Measurements from ENCODE around the gene TBC1D23. TPM values are rescaled to one million over a fixed set of nuclear protein-coding genes. Genes with fewer than 3 reads are reported as not detected.
"Not testable (repeated sequence)": the region's sequence is repeated elsewhere in the genome, so short reads cannot be mapped to it uniquely, and the experiment has no call there.

Gene TBC1D23
- total RNA-seq, 1 experiment from 2014 or later = 23.3 TPM

DNA sequence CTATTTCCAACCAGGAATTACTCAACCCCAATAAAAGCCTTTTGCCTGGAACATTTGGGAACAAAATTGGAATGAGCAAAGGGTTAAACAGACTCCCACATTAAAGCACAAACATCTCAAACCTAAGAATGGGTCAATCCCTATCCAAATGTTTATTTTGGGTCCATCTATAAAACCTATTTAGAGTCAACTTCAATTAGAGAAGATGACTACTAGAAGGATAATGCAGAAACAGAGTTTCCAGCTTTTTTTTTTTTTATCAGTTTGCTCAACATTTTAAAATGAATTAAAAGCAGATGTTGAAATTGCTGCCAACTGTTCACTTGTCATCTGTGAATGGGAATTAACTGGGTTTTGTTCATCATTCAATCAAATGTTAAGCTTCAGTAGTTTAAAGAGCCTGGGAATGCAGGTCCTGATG lies 4.1 kb upstream of the TBC1D23 start:
- no peak for DNase-seq (ENCODE audit: low spot score)

DNA sequence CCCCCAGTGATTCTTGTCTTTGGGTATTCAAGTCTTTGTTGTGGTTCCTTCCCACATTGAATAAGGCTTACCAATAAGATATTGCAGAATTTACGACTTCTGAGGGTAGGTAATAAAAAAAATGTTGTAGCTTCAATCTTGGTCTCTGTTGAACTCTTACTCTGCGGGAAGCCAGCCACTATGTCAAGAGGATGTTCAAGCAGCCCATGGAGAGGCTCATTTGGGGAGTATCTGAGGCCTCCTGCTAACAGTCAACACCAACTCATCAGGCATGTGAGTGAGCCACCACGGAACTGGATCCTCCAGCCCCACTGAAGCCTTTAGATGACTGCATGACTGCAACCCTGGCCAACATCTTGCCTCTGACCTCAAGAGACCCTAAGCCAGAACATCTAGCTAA lies 3.2 kb upstream of the TBC1D23 start:
- no peak for DNase-seq (ENCODE audit: low spot score)

DNA sequence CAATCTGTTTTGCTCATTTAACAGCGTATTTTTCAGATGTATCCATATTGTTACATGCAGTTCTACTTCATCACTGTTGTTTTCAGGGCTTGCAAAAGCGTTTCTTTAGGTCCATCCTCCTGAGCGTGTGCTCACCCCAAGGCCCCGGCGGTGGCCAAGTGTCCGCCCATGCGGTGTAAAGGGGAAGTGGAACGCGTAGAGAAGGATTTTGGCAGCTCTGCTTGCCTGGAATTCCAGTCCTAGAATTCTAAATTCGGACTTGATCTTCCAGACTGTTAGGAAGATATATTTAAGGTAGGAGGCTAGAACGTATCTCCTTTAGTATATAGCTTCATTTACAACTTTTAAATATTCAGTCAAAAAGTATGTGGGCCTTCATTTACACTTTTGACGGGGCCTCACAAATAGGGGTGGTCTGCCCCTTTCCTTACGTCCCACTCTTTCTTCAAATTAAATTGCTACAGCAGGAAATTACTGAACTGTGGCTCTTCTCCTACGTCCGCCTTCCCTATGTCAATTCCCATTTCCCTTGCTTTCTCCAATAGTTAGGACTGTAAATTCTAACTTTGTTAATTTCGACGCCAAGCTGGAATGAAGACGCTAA lies 609 bp upstream of the TBC1D23 start:
- DNase-seq (ENCODE audit: low spot score) = no peak

DNA sequence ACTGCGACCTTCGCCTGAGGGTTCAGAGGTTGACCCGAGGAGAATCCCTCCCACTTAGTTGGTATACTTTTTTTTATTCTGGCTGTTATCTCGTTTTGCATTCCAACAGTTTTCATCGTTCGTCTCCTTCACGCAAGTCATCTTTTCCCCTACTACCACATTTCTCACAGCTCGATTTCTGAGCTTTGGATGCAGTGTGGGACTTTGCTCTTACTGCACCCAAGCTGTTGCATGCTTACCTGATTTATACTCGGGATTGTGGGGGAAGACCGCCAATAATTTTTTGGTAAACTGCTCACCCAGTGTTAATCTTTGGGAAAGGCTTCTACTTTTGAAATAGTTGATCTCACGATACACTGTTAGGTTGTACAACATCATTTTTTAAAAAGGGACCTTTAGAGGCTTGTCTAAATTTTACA lies 702 bp downstream of the TBC1D23 start:
- no peak for DNase-seq (ENCODE audit: low spot score)

DNA sequence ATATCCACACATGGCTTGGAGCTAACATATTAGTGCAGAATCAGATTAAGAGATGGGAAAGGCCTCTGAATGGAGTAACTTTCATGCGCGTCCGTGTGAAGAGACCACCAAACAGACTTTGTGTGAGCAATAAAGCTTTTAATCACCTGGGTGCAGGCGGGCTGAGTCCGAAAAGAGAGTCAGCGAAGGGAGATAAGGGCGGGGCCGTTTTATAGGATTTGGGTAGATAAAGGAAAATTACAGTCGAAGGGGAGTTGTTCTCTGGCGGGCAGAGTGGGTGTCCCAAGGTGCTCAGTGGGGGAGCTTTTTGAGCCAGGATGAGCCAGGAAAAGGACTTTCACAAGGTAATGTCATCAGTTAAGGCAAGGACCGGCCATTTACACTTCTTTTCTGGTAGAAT lies 2.1 kb downstream of the TBC1D23 start:
- not testable (repeated sequence) for DNase-seq (ENCODE audit: low spot score)

DNA sequence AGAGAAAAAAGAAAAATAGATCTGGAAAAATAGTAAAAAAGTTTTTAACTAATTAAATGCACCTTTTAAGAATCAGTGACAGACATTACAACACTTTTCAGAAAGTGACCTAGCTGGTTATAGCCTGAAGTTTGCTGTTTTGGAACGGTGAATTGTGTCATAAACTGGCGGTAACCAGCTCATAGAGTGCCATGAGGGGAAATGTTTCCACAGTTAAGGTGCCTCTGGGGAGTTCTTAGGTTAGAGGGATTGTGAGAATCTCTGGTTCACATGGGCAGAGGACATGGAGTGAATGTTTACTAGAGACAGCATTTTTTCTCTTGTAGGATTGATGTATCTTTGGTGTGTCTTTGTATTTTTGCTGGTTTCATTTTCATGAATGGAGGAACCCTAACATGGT lies 2.8 kb downstream of the TBC1D23 start:
- no peak for DNase-seq (ENCODE audit: low spot score)

DNA sequence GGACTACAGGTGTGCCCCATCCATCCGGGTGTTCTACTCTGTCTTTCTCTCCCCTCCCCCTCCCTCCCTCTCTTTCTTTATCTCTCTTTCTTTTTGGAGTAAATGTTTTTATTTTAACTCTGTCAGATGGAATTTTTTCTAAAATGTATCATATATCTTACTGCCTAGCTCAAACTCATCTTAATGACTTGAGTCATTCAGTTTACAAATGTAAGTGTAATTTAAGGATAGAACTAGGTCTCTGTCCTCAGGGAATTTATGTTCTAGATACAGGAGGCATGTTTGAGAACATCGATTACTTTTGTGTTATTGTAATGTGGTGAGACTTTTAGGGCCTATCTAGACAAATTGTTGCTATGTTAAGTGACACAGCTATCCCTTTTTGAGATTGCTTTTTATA lies 3.5 kb downstream of the TBC1D23 start:
- DNase-seq (ENCODE audit: low spot score) = no peak

DNA sequence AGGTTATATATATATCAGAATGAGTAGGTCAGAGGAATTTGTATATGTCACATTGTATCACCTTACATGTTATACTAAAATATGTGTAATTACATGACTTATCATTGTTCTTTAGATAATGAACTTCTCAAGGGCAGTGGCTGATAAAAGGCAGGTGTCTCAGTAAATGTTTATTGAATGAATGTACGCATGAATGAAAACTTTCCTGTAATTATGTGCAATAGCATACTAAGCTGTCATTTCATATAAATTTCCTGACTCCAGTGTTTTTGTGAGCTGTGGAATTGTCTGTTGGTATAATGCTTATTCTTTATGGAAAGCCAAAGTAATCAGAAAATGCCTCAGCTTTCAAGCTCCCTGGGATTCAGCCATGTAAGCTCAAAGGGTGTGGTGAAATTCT lies 4.2 kb downstream of the TBC1D23 start:
- DNase-seq (ENCODE audit: low spot score) = no peak

DNA sequence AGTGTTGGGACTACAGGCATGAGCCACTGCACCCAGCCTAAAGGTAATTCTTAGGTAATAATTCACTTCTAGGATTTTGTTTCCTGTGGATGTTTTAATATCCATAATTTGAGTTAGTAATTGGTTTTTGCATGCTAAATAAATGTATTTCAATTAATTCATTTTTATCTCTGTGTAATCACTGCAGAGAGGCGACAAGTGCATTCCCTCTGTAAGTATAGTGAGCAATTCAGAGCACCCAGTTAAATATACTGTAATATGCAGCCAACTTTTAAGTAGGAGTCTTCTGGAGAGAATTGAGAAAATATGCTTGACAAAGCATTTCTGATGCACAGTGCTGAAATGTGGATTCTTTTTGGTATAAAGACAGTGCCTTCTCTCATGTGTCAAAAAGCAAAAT lies 5.7 kb downstream of the TBC1D23 start:
- DNase-seq (ENCODE audit: low spot score) = no peak

DNA sequence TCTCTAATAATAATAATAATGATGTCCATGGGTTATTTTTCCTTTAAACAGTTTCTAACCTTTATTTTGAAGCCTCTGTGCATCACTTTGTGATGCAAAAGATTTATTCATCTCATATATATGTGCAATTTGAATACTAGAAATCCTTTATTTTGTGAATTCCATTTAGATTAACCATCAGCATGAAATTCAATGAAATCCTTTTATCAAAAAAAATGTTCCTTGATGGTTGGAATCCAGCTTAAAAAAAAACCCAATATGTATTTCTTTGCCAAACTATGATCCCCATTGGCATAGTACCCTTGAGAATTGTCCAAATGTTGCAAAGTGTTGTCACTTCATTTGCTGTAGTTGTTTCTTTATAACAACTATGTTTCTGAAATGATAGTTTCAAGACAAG lies 7.4 kb downstream of the TBC1D23 start:
- DNase-seq (ENCODE audit: low spot score) = no peak

DNA sequence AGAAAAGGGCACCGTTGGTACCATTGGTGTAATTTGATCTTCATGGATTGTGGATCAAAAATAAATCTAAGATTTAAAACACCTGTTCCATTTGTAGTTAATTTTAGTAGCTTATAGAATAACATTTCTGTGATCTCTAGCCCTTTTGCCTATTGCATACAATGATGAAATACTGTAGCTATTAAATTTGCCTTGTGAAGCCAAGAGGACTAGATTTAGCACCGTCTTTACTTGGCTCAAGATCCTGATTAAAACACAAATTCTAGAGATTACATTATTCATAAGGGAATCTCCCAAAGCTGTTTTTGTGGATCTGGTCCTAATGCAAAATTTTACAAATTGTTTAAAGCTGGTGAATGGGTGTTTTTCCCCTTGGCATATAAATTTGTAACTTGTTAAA lies 8.2 kb downstream of the TBC1D23 start:
- no peak for DNase-seq (ENCODE audit: low spot score)

DNA sequence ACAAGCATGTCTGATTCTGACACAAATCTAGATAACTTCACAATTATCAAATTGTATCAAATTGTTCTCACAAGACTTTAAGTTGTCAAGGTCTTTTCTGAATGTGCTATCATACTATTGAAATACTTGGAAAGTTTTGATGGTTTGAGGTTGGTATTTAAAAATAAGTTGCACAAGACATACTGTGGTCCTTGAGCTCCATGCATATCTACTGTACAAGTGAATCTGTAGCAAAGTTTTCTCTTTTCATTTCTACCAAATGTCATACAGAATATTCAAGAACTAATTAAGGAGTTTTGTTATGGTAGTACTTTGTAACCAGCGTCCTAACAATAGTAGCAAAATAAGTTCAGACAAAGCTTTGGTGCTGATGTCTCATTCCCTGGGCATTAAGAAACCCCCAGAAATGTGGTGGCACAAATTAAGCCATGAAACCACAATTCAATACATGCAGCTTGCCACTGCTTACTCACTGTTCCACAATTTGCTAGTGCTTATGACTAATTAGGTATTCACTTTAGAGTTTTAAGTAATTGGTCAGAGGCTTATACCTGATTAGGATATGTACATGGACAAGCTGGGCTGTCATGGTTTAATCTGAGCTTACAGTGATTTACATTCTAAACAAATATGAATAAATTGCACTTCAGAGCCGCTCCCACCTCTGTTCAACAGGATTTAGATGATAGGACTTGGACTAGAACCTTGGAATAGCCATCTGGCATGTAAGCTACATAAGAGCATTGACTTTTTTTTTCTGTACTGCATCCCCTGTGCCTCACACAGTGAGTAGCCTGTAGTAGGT lies 8.8 kb downstream of the TBC1D23 start:
- DNase-seq (ENCODE audit: low spot score) = peak; percentile 85

DNA sequence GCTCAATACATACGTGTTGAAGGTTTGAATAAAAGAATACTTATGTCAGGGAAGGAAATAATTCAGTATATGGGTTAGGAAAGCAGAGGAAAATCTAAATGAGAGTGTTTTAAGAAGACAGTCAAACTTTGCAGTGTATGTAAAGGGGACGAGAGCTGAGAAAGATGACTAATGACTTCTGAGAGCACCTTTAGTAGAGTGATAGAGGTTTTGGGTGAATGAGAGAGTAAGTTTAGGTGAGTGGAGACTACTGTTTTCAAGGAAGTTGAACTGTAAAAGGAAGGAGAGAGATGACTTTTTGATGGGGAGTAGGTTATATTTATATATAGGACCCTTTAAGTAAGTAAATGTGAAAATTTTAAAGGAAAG lies 9.4 kb downstream of the TBC1D23 start:
- no peak for DNase-seq (ENCODE audit: low spot score)

DNA sequence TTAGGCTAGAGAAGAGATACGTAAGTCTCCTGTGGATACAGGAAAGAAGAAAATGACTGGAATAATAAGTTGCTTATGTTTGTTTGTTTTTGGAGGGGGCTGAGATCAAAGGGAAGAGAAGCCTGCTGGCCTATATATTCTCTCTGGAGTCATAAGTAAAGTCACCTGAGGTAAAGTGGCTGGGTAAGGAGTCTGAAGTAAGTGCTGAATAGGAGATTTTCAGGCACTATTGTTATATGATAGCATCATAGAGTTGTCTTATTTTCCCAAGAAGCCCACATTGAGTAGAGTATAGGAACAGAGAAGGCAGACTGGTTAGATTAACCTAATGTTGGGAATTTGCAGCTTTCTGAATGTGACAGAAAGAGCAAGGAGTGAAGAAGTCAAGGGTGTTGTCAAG lies 10.7 kb downstream of the TBC1D23 start:
- DNase-seq (ENCODE audit: low spot score) = no peak

DNA sequence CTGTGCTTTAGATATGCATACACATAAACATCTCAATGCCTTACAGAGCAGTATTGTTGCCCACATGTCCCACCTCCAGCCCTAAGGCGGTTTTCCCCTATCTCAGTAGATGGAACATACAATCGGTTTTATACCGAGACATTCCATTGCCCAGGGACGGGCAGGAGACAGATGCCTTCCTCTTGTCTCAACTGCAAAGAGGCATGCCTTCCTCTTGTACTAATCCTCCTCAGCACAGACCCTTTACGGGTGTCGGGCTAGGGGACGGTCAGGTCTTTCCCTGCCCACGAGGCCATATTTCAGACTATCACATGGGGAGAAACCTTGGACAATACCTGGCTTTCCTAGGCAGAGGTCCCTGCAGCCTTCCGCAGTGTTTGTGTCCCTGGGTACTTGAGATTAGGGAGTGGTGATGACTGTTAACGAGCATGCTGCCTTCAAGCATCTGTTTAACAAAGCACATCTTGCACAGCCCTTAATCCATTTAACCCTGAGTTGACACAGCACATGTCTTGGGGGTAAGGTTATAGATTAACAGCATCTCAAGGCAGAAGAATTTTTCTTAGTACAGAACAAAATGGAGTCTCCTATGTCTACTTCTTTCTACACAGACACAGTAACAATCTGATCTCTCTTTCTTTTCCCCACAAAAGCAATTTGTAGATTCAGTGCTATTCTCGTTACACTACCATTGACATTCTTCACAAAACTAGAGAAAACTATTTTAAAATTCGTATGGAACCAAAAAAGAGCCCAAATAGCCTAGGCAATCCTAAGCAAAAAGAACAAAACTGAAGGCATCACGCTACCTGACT lies 12.2 kb downstream of the TBC1D23 start:
- DNase-seq (ENCODE audit: low spot score) = not testable (repeated sequence)

DNA sequence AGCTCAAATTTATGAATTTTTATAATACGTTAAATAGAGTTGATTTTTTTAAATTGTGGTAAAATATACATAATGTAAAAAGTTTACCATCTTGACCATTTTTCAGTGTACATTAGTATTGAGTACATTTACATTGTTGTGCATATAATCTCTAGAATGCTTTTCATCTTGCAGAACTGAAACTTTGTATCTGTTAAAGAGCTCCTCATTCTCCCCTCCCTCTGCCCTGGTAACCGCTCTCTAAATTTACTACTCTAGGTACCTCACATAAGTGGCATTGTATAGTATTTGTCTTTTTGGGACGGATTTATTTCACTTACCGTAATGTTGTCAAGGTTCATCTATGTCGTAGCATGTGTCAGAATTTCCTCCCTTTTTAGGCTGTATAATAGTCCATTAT lies 13.6 kb downstream of the TBC1D23 start:
- no peak for DNase-seq (ENCODE audit: low spot score)

DNA sequence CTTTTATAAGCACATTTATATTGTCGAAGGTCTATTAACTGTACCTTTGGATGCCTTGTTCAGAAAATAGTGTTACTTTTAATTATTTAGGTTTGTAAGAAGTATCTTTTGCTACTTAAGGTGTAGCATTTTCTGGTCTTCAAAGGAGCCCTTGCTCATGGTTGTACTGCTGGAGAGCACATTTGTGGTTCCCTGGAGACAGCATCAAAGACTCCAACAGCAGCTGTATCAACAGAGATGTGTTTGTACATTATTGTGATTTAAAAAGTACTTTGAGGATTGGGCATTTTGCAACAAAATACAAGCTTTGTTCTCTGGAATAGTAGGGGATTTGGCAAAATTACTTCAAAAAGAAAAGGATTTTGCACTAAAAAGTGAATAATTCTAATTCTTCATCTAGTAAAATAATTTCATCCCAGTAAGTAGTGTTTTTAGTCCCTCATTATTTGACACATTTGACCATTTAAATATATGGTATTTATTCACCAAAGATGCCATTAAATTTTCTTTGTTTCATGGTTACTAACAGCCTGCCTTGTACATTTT lies 16.5 kb downstream of the TBC1D23 start:
- DNase-seq (ENCODE audit: low spot score) = no peak

DNA sequence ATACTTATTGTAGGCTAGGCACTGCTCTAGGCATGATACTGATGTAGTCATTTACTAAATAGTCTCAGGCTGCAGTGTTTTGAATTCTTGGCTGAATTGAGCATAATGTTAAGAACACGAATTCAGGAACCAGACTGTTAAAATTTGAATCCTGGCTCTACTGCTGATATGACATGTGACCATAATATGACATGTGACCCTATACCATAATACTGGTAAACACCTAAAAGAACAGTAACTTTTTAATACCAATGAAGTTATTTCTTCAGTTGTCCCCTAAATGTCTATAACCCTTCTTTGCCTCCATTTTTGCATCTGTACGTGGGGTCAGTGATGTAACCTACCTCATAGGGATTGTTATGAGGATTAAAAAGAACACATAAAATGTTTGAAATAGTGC lies 18.1 kb downstream of the TBC1D23 start:
- DNase-seq (ENCODE audit: low spot score) = no peak

DNA sequence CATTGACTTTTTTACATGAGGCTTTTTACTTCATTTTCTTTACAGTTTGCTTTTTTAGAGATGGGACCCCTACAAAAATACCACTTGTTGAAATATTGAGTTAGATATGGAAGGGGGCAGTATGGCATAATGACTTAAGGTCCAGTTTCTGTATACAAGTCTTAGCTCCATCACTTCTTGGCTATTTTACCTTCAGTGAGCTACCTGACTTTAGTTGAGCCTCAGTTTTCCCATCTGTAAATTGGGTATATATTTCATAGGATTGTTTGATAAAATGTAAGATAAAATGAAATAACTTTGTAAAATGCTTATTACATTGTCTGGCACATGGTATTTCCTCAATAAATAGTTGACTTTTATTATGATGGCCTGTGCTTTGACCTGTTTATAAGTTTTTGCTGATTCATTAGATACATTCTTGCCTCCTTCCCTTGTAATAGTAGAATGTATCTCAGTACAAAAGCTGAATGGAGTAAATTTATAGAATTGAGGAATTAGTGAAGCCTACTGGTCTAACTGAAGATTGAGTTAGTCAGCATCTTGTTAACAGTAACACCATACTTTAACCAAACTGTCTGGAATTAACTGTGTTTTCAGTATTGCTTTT lies 27.6 kb downstream of the TBC1D23 start:
- DNase-seq (ENCODE audit: low spot score) = no peak

DNA sequence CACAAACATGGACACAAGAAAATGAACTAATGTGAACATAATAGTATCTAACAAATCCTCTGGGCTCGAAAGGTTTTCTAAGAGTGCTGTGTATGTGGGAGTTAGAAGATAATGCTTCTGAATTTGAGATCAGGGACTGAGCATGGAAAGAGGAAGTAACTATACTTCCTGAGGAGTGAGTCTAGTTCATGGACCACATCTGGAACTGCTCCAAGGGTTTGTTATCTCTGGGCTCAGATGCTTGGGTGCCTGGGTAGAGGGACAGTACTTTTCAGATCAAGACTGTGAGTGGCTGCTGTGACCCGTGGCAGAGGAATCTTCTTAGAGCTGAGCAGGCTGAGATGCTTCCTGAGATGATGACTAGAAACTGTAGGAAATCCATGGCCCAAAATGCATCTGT lies 28.5 kb downstream of the TBC1D23 start:
- DNase-seq (ENCODE audit: low spot score) = no peak

DNA sequence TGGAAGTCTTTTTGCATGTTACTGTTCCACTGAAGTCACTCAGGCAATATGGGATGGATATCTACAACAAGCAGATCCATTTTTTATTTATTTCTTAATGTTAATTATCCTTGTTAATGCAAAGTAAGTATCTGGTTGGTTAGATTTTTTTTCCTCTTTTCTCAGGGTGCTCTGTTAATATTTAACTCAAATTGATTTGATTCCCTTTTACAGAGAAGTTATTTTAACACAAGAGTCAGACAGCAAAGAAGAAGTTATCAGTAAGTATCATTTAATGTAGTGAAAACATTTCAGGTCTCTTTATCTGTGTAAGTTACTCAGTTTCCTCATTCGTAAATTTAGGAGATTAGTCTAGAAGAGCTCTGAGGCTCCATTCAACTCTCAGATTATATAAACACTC lies 34.3 kb downstream of the TBC1D23 start:
- DNase-seq (ENCODE audit: low spot score) = no peak

DNA sequence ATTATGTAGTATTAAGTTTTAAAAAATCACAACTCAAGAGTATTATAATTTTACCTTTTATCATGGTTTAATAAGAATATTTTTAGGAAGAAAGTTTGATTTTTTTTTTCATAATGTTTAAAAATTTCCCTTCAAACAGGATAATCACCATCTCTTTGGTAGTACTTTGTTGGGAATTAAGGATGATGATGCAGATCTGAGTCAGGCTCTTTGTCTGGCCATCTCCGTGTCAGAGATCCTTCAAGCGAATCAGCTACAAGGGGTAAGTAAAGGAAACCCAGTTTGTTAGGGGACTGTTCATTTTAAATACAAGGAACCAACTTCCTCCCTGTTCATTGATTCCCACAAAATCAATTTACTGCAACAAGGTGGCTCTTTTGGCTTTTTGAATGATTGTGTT lies 37.0 kb downstream of the TBC1D23 start:
- no peak for DNase-seq (ENCODE audit: low spot score)
